GM23338 (cell line): ENCODE data around the gene OR1L1. TPM values are rescaled to one million over a fixed set of nuclear protein-coding genes. Genes with fewer than 3 reads are reported as not detected.

Experiments
- ATAC-seq: fragments of 200-7000 bp; cut with Tn5 transposase; 3 replicates; pipeline ENCODE4 v1.9.1; 2020
- DNase-seq: peaks from one replicate; pipeline ENCODE4 v3.0.0-alpha.2; 2015; ENCODE audit warnings: low spot score
- H2AFZ ChIP-seq: fragments of 200-600 bp; sonication (generic); 2 replicates; pipeline ENCODE4 v1.8.0; 2016; ENCODE audit warnings: antibody characterized with exemption, mild to moderate bottlenecking, moderate library complexity
- H3F3A ChIP-seq: fragments of 200-600 bp; sonication (generic); replicated peaks from 2 replicates; pipeline ENCODE4 v1.8.0; 2017; ENCODE audit warnings: antibody characterized with exemption, mixed run types, low read depth
- H3K27ac ChIP-seq: fragments of 200-600 bp; sonication (generic); 2 replicates; pipeline ENCODE4 v1.6.1; 2016; ENCODE audit warnings: low read depth
- H3K27me3 ChIP-seq: fragments of 200-600 bp; sonication (generic); 2 replicates; pipeline ENCODE4 v1.8.0; 2016; ENCODE audit warnings: mild to moderate bottlenecking, mixed run types, moderate library complexity; ENCODE audit not compliant: insufficient read depth
- H3K36me3 ChIP-seq: fragments of 200-600 bp; sonication (generic); 2 replicates; pipeline ENCODE4 v1.8.0; 2016; ENCODE audit warnings: mild to moderate bottlenecking; ENCODE audit not compliant: insufficient read depth
- H3K4me1 ChIP-seq: fragments of 200-600 bp; sonication (generic); 2 replicates; pipeline ENCODE4 v1.8.0; 2016; ENCODE audit warnings: mild to moderate bottlenecking, moderate library complexity; ENCODE audit not compliant: insufficient read depth
- H3K4me2 ChIP-seq: fragments of 200-600 bp; sonication (generic); 2 replicates; pipeline ENCODE4 v1.7.1; 2017; ENCODE audit warnings: mixed run types
- H3K4me3 ChIP-seq: fragments of 200-600 bp; sonication (generic); 2 replicates; pipeline ENCODE4 v1.6.1; 2016; ENCODE audit warnings: mixed run types
- H3K79me2 ChIP-seq: fragments of 200-600 bp; sonication (generic); replicated peaks from 2 replicates; pipeline ENCODE4 v1.8.0; 2017; ENCODE audit warnings: mild to moderate bottlenecking; ENCODE audit not compliant: insufficient read depth
- H3K9me2 ChIP-seq: fragments of 200-600 bp; sonication (generic); 2 replicates; pipeline ENCODE4 v1.8.0; 2017; ENCODE audit not compliant: insufficient read depth
- H4K20me1 ChIP-seq: fragments of 200-600 bp; sonication (generic); replicated peaks from 2 replicates; pipeline ENCODE4 v1.8.0; 2017; ENCODE audit warnings: mild to moderate bottlenecking; ENCODE audit not compliant: insufficient read depth
- H3K27ac Mint-ChIP-seq: 2 replicates; pipeline ENCODE4 v1.8.0; 2020; ENCODE audit warnings: inconsistent platforms, mild to moderate bottlenecking, moderate library complexity, mixed read lengths
- H3K27me3 Mint-ChIP-seq: 3 replicates; pipeline ENCODE4 v1.8.0; 2022; ENCODE audit warnings: low read depth, mild to moderate bottlenecking, moderate library complexity, mixed read lengths, inconsistent platforms; ENCODE audit not compliant: insufficient read depth, poor library complexity
- H3K36me3 Mint-ChIP-seq: 3 replicates; pipeline ENCODE4 v1.8.0; 2021; ENCODE audit warnings: low read depth, mild to moderate bottlenecking, inconsistent platforms, moderate library complexity, mixed read lengths
- H3K4me1 Mint-ChIP-seq: 3 replicates; pipeline ENCODE4 v1.8.0; 2020; ENCODE audit warnings: mild to moderate bottlenecking, inconsistent platforms, mixed read lengths
- H3K4me3 Mint-ChIP-seq: 3 replicates; pipeline ENCODE4 v1.8.0; 2021; ENCODE audit warnings: moderate library complexity, mild to moderate bottlenecking, inconsistent platforms, mixed read lengths
- H3K9me3 Mint-ChIP-seq: 3 replicates; pipeline ENCODE4 v1.8.0; 2020; ENCODE audit warnings: moderate library complexity, mild to moderate bottlenecking, inconsistent platforms, mixed read lengths
- CREB1 ChIP-seq: fragments of 250-450 bp; sonication (Bioruptor Pico); IDR thresholded peaks from 2 replicates; pipeline ENCODE4 v1.5.0; 2020; ENCODE audit warnings: low read depth, mild to moderate bottlenecking, moderate library complexity
- CTCF ChIP-seq, 2 experiments: fragments of 200-600 bp in 1 of 2; sonication (generic) in 1 of 2; conservative IDR thresholded peaks; 2 replicates each; pipeline versions ENCODE4 v1.5.1 to v1.6.1; 2016 to 2017; ENCODE audit warnings: antibody characterized with exemption in 2 of 2, low read depth in 2 of 2, mild to moderate bottlenecking in 2 of 2, moderate library complexity in 1 of 2
- ETS1 ChIP-seq: IDR thresholded peaks from 2 replicates; pipeline ENCODE4 v1.6.1; 2016; ENCODE audit warnings: antibody characterized with exemption
- EZH2 ChIP-seq: fragments of 200-600 bp; sonication (generic); IDR thresholded peaks from one replicate; pipeline ENCODE4 v1.8.0; 2017; ENCODE audit warnings: antibody characterized with exemption, mild to moderate bottlenecking, low read depth; ENCODE audit not compliant: unreplicated experiment
- EZH2phosphoT487 ChIP-seq: fragments of 200-600 bp; sonication (generic); IDR thresholded peaks from one replicate; pipeline ENCODE4 v1.8.1; 2018; ENCODE audit warnings: antibody characterized with exemption; ENCODE audit not compliant: unreplicated experiment
- NANOG ChIP-seq: IDR thresholded peaks from 2 replicates; pipeline ENCODE4 v1.6.1; 2016; ENCODE audit warnings: antibody characterized with exemption, borderline replicate concordance
- POLR2AphosphoS5 ChIP-seq: IDR thresholded peaks from 2 replicates; pipeline ENCODE4 v1.6.1; 2016; ENCODE audit warnings: antibody characterized with exemption, low read depth
- REST ChIP-seq: IDR thresholded peaks from one replicate; pipeline ENCODE4 v1.6.1; 2018; ENCODE audit warnings: antibody characterized with exemption; ENCODE audit not compliant: unreplicated experiment
- STAT1 ChIP-seq: IDR thresholded peaks from one replicate; pipeline ENCODE4 v1.6.1; 2016; ENCODE audit warnings: antibody characterized with exemption; ENCODE audit not compliant: unreplicated experiment
- ZNF331 ChIP-seq: fragments of 250-450 bp; sonication (Bioruptor Pico); IDR thresholded peaks from 2 replicates; pipeline ENCODE4 v1.5.0; 2020; ENCODE audit warnings: low read depth, mild to moderate bottlenecking, moderate library complexity
- ZNF462 ChIP-seq: fragments of 250-450 bp; sonication (Bioruptor Pico); IDR thresholded peaks from 2 replicates; pipeline ENCODE4 v1.5.0; 2020; ENCODE audit warnings: mild to moderate bottlenecking, moderate library complexity
- long read RNA-seq: library from polyadenylated mRNA; unstranded; transcript quantifications from one replicate; pipeline ENCODE4 v2.0.0, GENCODE V29; 2020; ENCODE audit not compliant: unreplicated experiment
- polyA plus RNA-seq: library from polyadenylated mRNA; unstranded; fragments of >200 nt; fragmentation: Nextera tagmentation; extraction: Ambion mirVana; gene quantifications from 2 replicates; pipeline ENCODE4 v1.2.1, GENCODE V29; 2016
- total RNA-seq: library from RNA; depleted of rRNA; stranded (reverse); fragments of >200 nt; shearing (Covaris generic); gene quantifications from 2 replicates; pipeline ENCODE4 v1.2.3, GENCODE V29; 2014; rRNA removed

The OR1L1 gene
- total RNA-seq = not detected in 2 replicates
- not detected in 2 replicates for polyA plus RNA-seq
- long read RNA-seq = 0 reads

- DNase-seq (no peak), ATAC-seq (no peak)
- no peaks in the 10 kb centered on the region for H3F3A ChIP-seq
- Mint-ChIP-seq H3K9me3 (peaks cover 94% of the 10 kb centered on the region), H3K27ac (no peak within 1 kb of the TSS), H3K27me3 (peaks cover 4% of the 10 kb centered on the region), H3K36me3 (peaks cover 23% of the 10 kb centered on the region), H3K4me3 (no peak within 1 kb of the TSS), H3K4me1 (no peaks in the 10 kb centered on the region; the same call in 2 of the 3 replicates)
- H3K4me1 ChIP-seq = no peaks in the 10 kb centered on the region
- no peak within 1 kb of the TSS for H3K4me2 ChIP-seq
- no peak within 1 kb of the TSS for H3K4me3 ChIP-seq
- H2AFZ ChIP-seq = no peak within 1 kb of the TSS
- H3K9me2 ChIP-seq = no peaks in the 10 kb centered on the region
- no peaks in the 10 kb centered on the region for H4K20me1 ChIP-seq
- H3K36me3 ChIP-seq = peaks cover 4% of the 10 kb centered on the region; the same call in 1 of the 2 replicates
- H3K27me3 ChIP-seq = no peaks in the 10 kb centered on the region
- no peak within 1 kb of the TSS for H3K27ac ChIP-seq
- H3K79me2 ChIP-seq = no peaks in the 10 kb centered on the region
- TF ChIP-seq EZH2phosphoT487 (no peak), STAT1 (no peak), ZNF462 (CRISPR knock-in tag) (no peak), REST (no peak), EZH2 (no peak), CREB1 (CRISPR knock-in tag) (no peak), ETS1 (no peak), CTCF (conservative IDR thresholded peaks at IDR 0.05; ENCODE audit: low read depth in 2 of 2) (no peak), ZNF331 (no peak), POLR2AphosphoS5 (no peak), NANOG (no peak)
These were observed at the start of gene OR1L1 for GRCh38 chr9:122661416-122661815. Gene OR1L1, plus strand, starts transcription at chr9:122661716. Its CDS starts 0 bp downstream, at chr9:122661716.
